ENCODE results near the gene NCAM1.
"Not testable (repeated sequence)": the region's sequence is repeated elsewhere in the genome, so short reads cannot be mapped to it uniquely, and the experiment has no call there.

NCAM1 gene

DNA sequence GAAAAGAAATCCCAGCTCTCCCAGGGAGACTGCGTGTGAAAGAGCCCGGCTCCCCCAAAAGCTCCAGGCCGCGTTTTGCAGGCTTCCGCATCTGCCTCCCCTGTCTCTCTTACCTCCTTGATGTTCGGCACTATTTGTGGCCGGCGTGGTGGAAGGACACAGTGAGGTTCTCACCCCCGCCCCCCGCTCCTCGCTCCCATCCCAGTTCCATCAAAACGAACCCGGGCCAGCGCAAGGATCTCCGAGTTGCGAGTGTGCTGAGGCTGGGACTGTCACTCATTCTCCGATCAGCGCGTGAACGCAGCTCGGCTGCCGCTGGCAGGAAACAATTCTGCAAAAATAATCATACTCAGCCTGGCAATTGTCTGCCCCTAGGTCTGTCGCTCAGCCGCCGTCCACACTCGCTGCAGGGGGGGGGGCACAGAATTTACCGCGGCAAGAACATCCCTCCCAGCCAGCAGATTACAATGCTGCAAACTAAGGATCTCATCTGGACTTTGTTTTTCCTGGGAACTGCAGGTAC lies at the start of gene NCAM1:
TSS of gene NCAM1 (plus strand) at position 275 of the 523 bp plus-strand sequence.
- DNase-seq (ENCODE audit: low read depth in 2 of 2, low spot score in 1 of 2): no peak

- DNase-seq (ENCODE audit: low read depth in 2 of 2, low spot score in 1 of 2): no peak
These were observed 38.6 kb upstream of the NCAM1 start for GRCh38 chr11:112922606-112923005.

DNA sequence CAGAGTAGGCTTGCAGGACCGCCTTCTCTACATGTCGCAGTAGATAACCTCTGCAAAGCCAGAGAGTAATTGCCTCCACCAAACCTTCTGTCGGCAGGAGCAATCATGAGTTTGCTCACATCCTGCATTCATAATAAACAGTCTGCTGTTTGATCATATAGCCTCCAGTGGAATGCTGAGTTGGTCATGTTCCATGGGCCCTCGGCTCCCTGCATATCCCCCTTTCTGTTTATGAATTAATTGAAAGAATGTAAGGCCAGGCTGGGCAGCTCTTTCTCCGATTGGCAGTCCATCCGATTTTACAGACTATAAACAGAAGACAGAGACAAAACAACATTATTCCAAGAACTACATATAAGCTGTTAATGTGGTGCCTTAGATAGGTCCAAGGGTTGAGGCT lies 36.4 kb upstream of the NCAM1 start:
- DNase-seq (ENCODE audit: low read depth in 2 of 2, low spot score in 1 of 2): not testable (repeated sequence)

GRCh38 chr11:112925516-112926310 lies 35.5 kb upstream of the NCAM1 start:
- no peak for DNase-seq (ENCODE audit: low read depth in 2 of 2, low spot score in 1 of 2)

- no peak for DNase-seq (ENCODE audit: low read depth in 2 of 2, low spot score in 1 of 2)
These were observed 33.1 kb upstream of the NCAM1 start for GRCh38 chr11:112928136-112928535.

DNA sequence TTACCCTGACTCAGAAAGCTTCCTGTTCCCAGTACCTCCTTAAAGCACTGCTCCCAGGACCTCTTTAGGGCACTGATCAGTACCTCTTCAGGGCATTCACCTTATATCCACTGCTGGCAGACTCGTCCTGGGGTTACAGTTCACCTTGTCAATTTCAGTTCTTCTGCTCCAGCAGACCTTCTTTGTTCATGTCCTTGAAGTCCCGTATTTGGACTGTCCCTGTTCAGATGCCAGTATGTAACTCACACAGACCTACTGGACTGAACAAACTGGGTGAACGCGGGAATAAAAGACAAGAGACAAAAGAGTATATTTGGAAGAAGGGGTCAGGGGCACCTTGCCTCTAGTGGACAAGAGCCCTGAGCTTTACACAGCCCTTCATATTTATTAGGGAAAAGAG lies 31.8 kb upstream of the NCAM1 start:
- no peak for DNase-seq (ENCODE audit: low read depth in 2 of 2, low spot score in 1 of 2)

- no peak for DNase-seq (ENCODE audit: low read depth in 2 of 2, low spot score in 1 of 2)
These were observed 29.5 kb upstream of the NCAM1 start for GRCh38 chr11:112931703-112932102.

- DNase-seq (ENCODE audit: low read depth in 2 of 2, low spot score in 1 of 2): no peak
These were observed 28.6 kb upstream of the NCAM1 start for GRCh38 chr11:112932593-112932992.

GRCh38 chr11:112933970-112934369 lies 27.2 kb upstream of the NCAM1 start:
- DNase-seq (ENCODE audit: low read depth in 2 of 2, low spot score in 1 of 2): no peak

DNA sequence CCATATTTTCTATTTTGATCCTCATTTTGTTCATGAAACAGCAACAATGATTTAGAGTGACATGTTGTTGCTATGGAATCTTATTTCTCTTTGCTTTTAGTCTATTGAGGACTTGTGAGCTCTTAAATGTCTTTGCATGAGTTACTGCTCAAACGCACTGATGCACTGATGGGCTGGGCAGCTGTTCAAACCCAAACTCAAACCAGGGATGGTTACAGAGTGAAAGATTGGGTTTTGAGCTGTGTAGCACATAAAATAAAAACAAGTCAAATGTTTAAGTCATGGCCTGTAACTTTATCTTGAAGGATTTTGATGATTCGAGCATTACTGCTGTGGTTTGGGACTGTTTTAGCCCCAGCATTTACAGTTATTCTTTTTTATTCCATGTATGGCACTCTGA lies 20.1 kb upstream of the NCAM1 start:
- DNase-seq (ENCODE audit: low read depth in 2 of 2, low spot score in 1 of 2): no peak

GRCh38 chr11:112942966-112943643 lies 18.1 kb upstream of the NCAM1 start:
- no peak for DNase-seq (ENCODE audit: low read depth in 2 of 2, low spot score in 1 of 2)

- no peak for DNase-seq (ENCODE audit: low read depth in 2 of 2, low spot score in 1 of 2)
These were observed 14.4 kb upstream of the NCAM1 start for GRCh38 chr11:112946866-112947265.

- DNase-seq (ENCODE audit: low read depth in 2 of 2, low spot score in 1 of 2): no peak
These were observed 11.2 kb upstream of the NCAM1 start for GRCh38 chr11:112949781-112950575.

DNA sequence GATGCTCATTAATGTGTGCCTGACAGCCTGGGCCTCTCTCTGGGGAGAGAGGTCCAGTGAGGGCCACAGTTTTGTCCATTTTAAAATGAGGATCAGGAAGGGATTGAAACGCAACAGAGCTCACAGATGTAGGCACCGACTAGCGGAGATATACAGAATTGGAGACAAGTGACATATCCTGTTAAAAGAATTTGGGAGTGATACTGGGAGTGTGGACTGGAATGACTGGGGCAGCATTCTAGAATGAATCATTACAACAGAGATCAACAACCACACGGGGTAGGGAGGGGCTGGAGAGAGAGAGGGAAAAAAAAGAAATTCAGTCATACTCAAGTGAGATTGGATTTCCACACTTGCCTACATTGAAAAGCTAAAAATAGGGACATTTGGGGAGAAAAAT lies 2.5 kb upstream of the NCAM1 start:
- DNase-seq (ENCODE audit: low read depth in 2 of 2, low spot score in 1 of 2): no peak

DNA sequence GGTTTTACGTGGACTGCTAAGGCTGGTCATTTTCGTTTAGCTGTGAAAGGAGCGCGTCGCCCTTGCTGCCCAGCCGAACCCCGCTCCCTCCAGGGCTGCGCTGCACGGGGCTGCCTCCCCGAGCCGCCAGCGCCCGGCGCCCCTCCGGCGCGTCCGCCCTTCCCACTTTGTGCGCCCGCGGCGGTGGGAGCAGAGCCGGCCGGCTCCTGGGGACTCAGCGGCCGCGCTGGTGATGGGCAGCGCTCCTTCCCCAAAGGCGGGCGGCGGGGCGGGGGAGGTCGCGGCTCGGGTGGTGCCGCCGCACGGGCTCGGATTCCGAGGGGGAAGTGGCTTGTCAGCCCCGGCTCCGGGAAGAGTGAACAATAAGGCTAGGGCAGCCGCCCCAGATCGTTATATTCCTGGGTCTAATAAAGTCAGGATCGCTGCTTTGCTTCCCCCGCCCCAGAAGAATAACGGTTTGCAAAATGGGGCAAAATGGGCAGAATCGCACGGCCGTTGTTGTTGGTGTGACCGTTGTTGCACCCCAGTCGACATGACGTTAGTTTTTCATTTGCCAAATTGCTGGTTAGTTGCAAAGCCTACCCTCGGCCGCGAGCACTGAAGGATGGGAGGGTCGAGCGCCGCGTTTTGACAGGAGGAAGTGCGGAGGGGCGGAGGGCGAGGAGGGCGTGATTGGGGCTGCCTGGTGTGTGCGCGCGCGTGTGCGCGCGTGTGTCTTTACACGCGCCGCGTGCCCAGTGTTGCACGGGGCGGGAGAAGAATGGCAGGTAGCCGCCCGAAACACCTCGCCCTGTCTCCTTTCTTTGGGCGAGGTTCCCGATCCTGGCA lies 745 bp downstream of the NCAM1 start:
- no peak for DNase-seq (ENCODE audit: low read depth in 2 of 2, low spot score in 1 of 2)

DNA sequence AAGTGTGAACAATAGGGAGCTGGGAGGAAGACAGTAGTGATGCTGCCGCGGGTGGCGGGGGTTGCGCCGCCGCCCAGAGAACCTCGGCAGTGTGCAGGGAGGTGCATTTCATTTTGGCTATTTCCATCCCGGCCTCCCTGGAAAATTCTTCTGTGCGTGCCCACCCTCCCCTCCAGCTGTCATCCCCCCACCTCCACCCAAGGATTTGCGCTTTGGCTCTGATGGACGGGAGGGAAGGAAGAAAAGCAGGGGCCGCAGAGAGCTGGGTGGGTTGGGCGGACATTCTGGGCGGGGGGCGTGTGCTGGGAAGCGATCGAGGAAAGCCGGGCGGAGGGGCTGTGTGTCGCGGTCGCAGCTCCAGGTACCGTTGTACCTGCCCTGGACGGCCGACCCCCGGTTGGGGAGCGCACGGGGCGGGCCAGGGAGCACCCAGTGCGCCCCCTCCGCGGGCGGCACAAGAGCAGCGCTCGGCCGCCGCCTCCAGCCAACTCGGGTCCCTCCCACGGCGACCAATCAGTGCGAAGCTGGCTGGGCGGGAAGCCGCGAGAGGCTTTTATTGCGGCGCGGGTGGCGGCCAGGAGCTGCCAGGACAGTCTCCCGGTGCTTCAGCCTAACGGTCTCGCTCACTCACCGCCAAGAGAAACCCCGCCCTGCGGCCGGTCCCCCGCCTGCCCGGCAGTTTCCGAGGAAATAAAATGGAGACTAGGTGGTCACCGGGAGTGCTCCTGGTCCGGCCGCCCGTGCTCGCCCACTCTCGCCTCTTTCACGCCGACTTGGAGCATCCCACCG lies 1.6 kb downstream of the NCAM1 start:
- DNase-seq (ENCODE audit: low read depth in 2 of 2, low spot score in 1 of 2): no peak

DNA sequence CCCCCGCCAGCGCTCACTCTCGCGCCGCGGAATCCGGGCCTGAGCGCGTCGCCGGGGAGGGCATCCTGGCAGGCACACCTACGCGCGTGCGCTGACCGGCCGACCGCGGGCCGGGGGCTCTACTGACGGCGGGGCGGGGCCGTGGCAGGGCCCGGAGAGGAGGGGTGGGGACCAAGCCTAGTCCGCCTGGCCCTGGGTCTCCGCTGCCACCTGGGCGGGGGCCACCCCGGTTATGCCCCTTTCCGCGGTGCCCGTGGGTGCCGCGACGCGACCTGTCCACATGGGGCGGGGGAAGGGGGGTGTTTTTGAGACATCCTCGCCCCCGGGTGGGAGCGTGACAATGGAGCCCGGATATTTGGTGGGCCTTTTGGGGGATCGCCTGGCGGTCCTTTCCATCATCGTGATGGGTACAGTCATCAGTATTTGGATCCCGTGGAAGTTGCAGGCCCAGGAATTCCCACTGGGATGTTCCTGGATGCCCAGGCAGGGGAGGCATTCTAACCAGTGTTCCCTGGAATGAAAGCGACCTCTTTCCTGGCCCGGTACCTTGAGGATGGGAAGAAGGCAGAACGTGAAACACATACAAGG lies 2.2 kb downstream of the NCAM1 start:
- no peak for DNase-seq (ENCODE audit: low read depth in 2 of 2, low spot score in 1 of 2)

- DNase-seq (ENCODE audit: low read depth in 2 of 2, low spot score in 1 of 2): no peak
These were observed 4.4 kb downstream of the NCAM1 start for GRCh38 chr11:112965656-112966055.

GRCh38 chr11:112966561-112966960 lies 5.3 kb downstream of the NCAM1 start:
- DNase-seq (ENCODE audit: low read depth in 2 of 2, low spot score in 1 of 2): no peak

- no peak for DNase-seq (ENCODE audit: low read depth in 2 of 2, low spot score in 1 of 2)
These were observed 5.9 kb downstream of the NCAM1 start for GRCh38 chr11:112967082-112967481.
